Measurements from ENCODE around the gene TIAM2.
"Not testable (repeated sequence)": the region's sequence is repeated elsewhere in the genome, so short reads cannot be mapped to it uniquely, and the experiment has no call there.

TIAM2 gene

DNA sequence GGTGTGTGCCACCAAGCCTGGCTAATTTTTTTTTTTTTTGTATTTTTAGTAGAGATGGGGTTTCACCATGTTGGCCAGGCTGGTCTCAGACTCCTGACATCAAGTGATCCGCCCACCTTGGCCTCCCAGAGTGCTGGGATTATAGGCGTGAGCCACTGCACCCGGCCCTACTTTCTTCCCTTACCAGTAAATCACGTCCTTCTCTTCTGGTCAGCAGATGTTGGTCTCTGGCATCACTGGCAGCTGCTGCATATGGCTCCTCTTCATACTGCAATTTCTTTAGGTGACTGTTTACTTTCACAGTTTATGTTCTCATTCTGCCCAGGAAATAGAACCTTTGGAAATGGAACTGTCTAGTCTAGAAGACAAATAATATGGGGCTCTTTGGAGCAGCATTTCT lies 235.9 kb downstream of the TIAM2 start:
- not testable (repeated sequence) for DNase-seq (ENCODE audit: low read depth, low spot score)

GRCh38 chr6:155232848-155233247 lies 237.7 kb downstream of the TIAM2 start:
- DNase-seq (ENCODE audit: low read depth, low spot score): no peak

DNA sequence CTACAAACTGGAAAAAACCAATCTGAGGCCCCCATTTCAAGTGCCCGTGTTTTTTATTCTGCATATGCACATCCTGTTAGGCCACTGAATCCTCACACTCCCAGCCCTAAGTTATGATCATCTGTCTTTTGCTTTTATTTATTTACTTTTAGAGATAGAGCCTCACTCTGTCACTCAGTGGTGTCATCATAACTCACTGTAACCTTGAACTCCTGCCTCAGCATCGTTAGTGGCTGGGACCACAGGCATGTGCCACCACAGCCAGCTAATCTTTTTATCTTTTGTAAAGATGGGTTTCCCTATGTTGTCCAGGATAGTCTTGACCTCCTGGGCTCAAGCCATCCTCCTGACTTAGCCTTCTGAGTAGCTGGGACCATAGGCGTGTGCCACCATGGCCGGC lies 239.1 kb downstream of the TIAM2 start:
- DNase-seq (ENCODE audit: low read depth, low spot score): no peak

DNA sequence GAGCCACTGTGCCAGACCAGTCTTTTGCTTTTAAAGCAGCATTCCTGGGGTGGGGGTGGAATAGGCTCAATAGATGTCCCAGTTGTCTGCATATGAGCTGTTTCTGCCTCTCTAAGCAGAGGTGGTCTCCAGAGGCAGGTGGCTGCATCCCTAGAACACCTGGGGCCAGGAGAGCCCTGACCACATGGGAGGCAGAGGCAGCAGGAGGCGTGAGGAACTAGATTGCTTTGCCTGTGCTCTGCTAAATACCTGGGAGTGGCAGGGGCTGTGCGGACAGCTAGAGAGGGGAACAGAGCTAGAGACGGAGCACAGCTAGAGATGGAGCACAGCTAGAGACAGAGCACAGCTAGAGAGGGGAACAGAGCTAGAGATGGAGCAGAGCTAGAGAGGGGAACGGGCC lies 239.6 kb downstream of the TIAM2 start:
- no peak for DNase-seq (ENCODE audit: low read depth, low spot score)

DNA sequence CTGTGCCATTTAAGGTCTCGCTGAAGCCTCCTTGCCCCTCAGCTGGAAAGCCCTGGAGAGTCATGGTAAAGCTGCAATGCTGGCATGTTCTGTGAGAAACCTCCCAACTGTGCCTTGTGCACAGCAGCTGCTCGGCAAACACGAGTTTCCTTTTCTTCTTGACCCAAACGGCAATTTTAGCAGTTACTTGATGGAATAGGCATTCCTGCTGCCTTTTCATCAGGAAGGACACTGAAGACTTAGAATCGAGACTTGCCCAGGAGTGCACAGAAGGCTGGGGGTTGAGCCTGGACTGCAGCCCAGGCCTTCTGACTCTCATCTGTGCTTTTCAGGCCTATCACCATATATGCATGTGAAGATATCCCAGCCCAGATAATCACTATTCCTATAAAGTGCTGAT lies 240.0 kb downstream of the TIAM2 start:
- DNase-seq (ENCODE audit: low read depth, low spot score): no peak

DNA sequence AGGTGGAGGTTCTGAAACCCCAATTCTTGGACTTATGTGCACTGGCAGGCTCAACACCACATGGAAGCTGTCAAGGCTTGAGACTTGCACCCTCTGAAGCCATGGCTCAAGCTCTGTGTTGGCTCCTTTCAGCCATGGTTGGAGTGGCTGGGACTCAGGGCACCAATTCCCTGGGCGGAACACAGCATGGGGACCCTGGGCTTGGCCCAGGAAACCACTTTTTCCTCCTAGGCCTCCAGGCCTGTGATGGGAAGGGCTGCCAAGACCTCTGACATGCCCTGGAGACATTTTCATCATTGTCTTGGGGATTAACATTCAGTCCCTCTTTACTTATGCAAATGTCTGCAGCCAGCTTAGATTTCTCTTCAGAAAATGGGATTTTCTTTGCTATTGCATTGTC lies 242.5 kb downstream of the TIAM2 start:
- DNase-seq (ENCODE audit: low read depth, low spot score): no peak

GRCh38 chr6:155240905-155241600 lies 245.9 kb downstream of the TIAM2 start:
- DNase-seq (ENCODE audit: low read depth, low spot score): no peak

- DNase-seq (ENCODE audit: low read depth, low spot score): no peak
These were observed 246.9 kb downstream of the TIAM2 start for GRCh38 chr6:155241966-155242365.

DNA sequence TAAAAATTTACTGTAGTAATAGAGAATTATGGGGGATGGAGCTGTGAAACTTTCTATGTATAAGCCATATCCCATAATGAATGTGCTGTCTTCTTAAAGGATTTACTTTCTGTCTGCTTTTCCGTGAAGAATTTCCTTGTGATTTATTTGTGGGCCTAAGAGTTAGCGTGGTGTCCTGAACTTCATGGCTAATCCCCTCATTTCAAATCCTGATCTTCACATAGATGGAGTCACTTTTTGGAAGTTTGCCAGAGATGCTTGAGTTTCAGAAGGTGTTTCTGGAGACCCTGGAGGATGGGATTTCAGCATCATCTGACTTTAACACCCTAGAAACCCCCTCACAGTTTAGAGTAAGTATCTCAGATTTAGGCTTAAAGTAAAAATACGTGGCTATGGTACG lies 249.3 kb downstream of the TIAM2 start:
- DNase-seq (ENCODE audit: low read depth, low spot score): no peak

DNA sequence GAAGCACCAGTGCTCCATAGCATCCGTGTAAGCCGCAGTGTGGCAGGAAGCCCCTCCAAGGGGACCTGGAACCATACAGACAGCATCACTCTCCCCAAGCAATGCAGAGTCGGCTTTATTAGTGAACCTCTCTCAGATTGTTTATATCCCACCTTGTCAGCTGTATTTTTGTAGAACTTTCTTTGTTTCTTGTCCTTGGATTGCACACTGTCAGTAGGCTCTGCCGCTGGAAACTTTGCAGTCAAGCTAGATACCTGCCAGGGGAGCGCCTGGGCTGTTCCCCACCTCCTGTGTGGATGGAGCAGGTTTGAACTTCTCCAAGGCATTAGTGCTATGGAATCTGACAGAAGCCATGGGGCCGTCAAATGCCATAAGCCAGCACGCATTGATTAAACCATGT lies 250.1 kb downstream of the TIAM2 start:
- no peak for DNase-seq (ENCODE audit: low read depth, low spot score)

- no peak for DNase-seq (ENCODE audit: low read depth, low spot score)
These were observed 250.7 kb downstream of the TIAM2 start for GRCh38 chr6:155245831-155246230.

DNA sequence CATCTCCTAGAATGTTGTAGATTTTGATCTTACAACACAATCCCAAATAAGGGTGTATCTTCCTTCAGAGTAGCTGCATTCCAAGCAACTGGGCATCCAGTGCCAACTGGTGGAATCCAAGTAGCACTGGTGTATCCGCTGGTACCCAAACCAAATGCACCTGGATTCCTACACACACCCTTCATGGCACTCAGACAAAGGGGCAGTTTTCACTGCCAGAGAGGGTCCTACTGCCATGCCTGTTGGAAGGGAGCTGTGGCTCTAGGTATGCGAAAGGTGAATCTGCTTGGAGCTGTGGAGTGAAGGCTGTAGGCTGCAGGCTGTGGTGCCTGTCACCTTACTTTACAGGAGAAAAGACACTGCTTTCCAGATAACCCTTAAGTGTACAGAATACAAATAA lies 251.7 kb downstream of the TIAM2 start:
- DNase-seq (ENCODE audit: low read depth, low spot score): no peak

DNA sequence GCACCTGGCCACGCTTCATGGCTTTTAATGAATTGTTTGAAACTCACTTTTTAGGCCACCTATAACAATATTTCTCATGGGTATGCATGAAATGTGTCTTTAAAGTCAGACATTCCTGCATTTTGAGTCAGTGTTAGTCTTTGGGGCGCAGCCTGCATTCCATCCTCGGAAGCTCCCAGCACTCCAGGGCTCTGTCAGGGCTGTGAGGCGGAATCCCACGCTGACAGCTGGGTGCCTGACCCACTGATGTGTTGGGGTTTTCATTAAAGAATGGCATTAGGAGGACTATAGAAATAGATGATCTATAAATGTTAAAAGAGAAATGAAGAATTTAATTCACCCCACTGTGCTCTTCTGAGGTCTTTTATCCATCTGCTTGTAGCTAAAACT lies 252.5 kb downstream of the TIAM2 start:
- no peak for DNase-seq (ENCODE audit: low read depth, low spot score)

DNA sequence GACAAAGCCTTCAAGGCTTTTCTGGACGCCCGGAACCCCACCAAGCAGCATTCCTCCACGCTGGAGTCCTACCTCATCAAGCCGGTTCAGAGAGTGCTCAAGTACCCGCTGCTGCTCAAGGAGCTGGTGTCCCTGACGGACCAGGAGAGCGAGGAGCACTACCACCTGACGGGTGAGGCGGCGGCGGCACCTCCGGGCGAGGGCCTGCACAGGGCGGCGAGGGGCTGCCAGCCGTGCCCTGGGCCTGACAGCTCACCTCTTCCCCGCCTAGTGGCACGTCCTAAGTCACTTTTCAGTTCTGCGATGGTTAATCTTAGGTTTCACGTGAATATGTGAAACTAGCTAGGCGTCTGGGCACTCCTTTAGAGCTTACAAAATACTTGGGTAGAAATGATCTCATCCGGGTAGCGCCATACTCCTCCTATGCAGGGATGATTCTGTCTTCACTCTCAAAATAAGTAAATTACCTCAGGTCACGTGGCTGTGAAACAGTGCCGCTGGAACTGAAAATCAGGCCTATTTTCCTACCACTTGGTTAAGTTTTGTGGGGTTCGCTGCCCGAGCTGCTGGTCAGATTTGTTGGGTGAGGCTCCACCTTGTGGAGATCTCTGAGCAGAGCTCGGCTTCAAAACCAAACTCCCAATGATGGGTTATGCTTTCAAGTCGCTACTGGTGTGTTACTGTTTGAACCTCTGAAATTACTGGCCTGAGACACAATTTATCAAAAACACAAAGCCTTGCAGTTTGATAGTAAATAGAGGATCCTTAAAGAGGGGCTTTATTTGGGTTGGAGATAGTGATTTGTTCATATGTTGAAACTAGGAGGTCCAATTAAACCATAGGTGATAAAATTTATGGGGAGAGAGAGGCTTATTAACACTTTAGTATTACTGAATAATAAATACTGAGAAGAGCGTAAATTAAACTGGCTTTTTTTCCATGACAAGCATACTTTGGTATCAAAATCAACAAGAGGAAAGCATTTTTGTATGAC lies 253.2 kb downstream of the TIAM2 start:
- peak; percentile 2 for DNase-seq (ENCODE audit: low read depth, low spot score)

GRCh38 chr6:155250701-155251381 lies 255.7 kb downstream of the TIAM2 start:
- no peak for DNase-seq (ENCODE audit: low read depth, low spot score)

GRCh38 chr6:155252581-155252980 lies 257.5 kb downstream of the TIAM2 start:
- DNase-seq (ENCODE audit: low read depth, low spot score): no peak

- no peak for DNase-seq (ENCODE audit: low read depth, low spot score)
These were observed 258.2 kb downstream of the TIAM2 start for GRCh38 chr6:155253337-155253736.

GRCh38 chr6:155254139-155254538 lies 259.0 kb downstream of the TIAM2 start:
- DNase-seq (ENCODE audit: low read depth, low spot score): no peak

- no peak for DNase-seq (ENCODE audit: low read depth, low spot score)
These were observed 261.1 kb downstream of the TIAM2 start for GRCh38 chr6:155256122-155256795.

- DNase-seq (ENCODE audit: low read depth, low spot score): no peak
These were observed 262.7 kb downstream of the TIAM2 start for GRCh38 chr6:155257796-155258195.

DNA sequence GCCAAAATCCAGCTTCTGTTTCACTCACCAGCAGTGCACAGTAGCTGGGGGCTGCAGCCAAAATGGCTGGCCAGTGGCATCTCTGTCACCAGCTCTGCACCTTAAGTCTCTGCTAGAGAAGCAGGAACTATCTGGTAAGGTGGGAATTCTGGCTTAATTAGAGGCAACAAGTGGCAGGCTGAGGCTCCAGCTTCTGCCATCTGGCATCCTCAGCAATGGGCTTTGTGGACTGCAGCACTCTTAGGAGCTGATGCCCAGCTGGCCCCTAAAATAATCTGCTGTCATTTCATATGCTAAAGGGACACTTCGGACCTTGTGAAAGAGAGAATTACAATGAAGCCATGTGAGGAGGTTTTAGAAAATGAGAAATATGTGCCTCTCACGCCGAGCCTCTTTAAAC lies 264.1 kb downstream of the TIAM2 start:
- DNase-seq (ENCODE audit: low read depth, low spot score): no peak

GRCh38 chr6:155259897-155260296 lies 264.8 kb downstream of the TIAM2 start:
- no peak for DNase-seq (ENCODE audit: low read depth, low spot score)

All from activated CD4-positive, CD25-positive, alpha-beta regulatory T cell treated with anti-CD3 and anti-CD28 coated beads, Interleukin-2, amount 50 U/mL, for 16 hours (primary cell).